Measurements from ENCODE around the gene SCAP. TPM values are rescaled to one million over a fixed set of nuclear protein-coding genes. Genes with fewer than 3 reads are reported as not detected.

The SCAP gene
- total and polyA plus RNA-seq, 2 experiments from 2014 or later: 83.2 to 94.8 TPM

DNA sequence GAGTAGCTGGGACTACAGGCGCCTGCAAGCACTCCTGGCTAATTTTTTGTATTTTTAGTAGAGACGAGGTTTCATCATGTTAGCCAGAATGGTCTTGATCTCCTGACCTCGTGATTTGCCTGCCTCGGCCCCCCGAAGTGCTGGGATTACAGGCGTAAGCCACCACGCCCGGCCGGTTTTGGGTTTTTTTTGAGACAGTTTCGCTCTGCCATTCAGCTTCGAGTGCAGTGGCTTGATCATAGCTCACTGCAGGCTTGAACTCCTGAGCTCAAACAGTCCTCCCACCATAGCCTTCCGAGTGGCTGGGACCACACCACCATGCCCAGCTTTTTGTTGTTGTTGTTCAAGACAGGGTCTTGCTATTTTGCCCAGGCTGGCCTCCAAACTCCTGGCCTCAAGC, 16.0 kb upstream of the SCAP start:
- Histone ChIP-seq H3K79me2 (no peaks in the 10 kb centered on the region), H3K4me1 (ENCODE audit: insufficient read depth) (no peaks in the 10 kb centered on the region), H3K4me3 (no peak overlapping the region), H3K36me3 (replicated peaks; ENCODE audit: insufficient read depth, low read depth) (no peaks in the 10 kb centered on the region), H3K27ac (no peak overlapping the region), H3K9me2 (replicated peaks; ENCODE audit: insufficient read depth) (no peaks in the 10 kb centered on the region), H4K20me1 (ENCODE audit: insufficient read depth, poor library complexity, severe bottlenecking) (no peaks in the 10 kb centered on the region), H3K9me3 (ENCODE audit: low read depth) (no peaks in the 10 kb centered on the region), H2AFZ (no peak overlapping the region), H3K4me2 (no peak overlapping the region), H3K27me3 (no peaks in the 10 kb centered on the region)
- DNase-seq (ENCODE audit: low spot score): no peak
- TF ChIP-seq CTCF (IDR thresholded peaks at IDR 0.05; ENCODE audit: poor library complexity) (no peak), EZH2phosphoT487 (IDR thresholded peaks at IDR 0.05; ENCODE audit: low read depth, severe bottlenecking, unreplicated experiment) (no peak), EZH2 (IDR thresholded peaks at IDR 0.05; ENCODE audit: borderline replicate concordance) (no peak)
- WGBS (ENCODE audit: low lambda C conversion rate, missing lambda C conversion rate): 89% methylated on average over 12 of the region's 12 CpGs

DNA sequence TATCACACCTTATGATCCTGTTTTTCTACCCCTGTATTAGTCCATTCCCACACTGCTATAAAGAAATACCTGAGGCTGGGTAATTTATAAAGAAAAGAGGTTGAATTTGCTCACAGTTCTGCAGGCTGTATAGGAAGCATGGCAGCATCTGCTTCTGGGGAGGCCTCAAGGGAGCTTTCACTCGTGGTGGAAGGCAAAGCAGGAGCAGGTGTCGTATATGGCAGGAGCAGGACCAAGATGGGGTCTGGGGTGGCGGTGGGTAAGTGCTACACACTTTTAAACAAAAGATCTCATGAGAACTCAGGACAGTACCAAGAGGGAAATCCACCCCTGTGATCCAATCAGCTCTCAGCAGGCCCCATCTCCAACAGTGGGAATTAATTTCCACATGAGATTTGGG, 15.4 kb upstream of the SCAP start:
- no peak overlapping the region for H3K4me3 ChIP-seq
- 93% methylated on average over 3 of the region's 3 CpGs for WGBS (ENCODE audit: low lambda C conversion rate, missing lambda C conversion rate)

DNA sequence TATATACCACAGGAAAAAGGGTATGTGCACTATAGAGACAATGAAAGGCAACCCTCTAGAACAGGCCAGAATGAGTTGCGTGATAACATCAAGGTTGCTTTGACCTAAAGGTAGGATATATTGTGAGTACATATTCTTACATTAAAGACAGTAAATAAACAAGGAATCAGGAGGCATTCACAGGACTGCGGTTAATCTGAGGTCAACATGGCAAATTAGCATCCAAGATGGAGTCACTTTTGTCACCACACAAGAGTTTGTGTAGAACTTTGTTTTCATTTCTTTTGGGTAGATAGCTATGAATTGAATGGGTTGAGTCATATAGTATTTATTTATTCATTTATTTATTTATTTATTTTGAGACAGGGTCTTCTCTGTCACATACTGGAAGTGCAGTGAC, 11.5 kb upstream of the SCAP start:
- H3K4me2 ChIP-seq: no peak overlapping the region
- WGBS (ENCODE audit: low lambda C conversion rate, missing lambda C conversion rate): 98% methylated on average over 2 of the region's 2 CpGs
- H3K9me3 ChIP-seq (ENCODE audit: low read depth): no peaks in the 10 kb centered on the region
- TF ChIP-seq EZH2phosphoT487 (IDR thresholded peaks at IDR 0.05; ENCODE audit: low read depth, severe bottlenecking, unreplicated experiment) (no peak), CTCF (IDR thresholded peaks at IDR 0.05; ENCODE audit: poor library complexity) (no peak), EZH2 (IDR thresholded peaks at IDR 0.05; ENCODE audit: borderline replicate concordance) (no peak)
- H3K79me2 ChIP-seq: no peaks in the 10 kb centered on the region
- H2AFZ ChIP-seq: no peak overlapping the region
- no peaks in the 10 kb centered on the region for H3K4me1 ChIP-seq (ENCODE audit: insufficient read depth)
- H3K27me3 ChIP-seq: no peaks in the 10 kb centered on the region
- H3K36me3 ChIP-seq (replicated peaks; ENCODE audit: insufficient read depth, low read depth): no peaks in the 10 kb centered on the region
- H4K20me1 ChIP-seq (ENCODE audit: insufficient read depth, poor library complexity, severe bottlenecking): no peaks in the 10 kb centered on the region
- no peak for DNase-seq (ENCODE audit: low spot score)
- no peak overlapping the region for H3K27ac ChIP-seq
- no peak overlapping the region for H3K4me3 ChIP-seq
- no peaks in the 10 kb centered on the region for H3K9me2 ChIP-seq (replicated peaks; ENCODE audit: insufficient read depth)

More for the DNA sequence above, 15.4 kb upstream of the SCAP start:
- no peak overlapping the region for H2AFZ ChIP-seq
- no peaks in the 10 kb centered on the region for H3K9me2 ChIP-seq (replicated peaks; ENCODE audit: insufficient read depth)
- H3K4me2 ChIP-seq: no peak overlapping the region
- no peaks in the 10 kb centered on the region for H3K79me2 ChIP-seq
- no peak for DNase-seq (ENCODE audit: low spot score)
- TF ChIP-seq CTCF (IDR thresholded peaks at IDR 0.05; ENCODE audit: poor library complexity) (no peak), EZH2phosphoT487 (IDR thresholded peaks at IDR 0.05; ENCODE audit: low read depth, severe bottlenecking, unreplicated experiment) (no peak), EZH2 (IDR thresholded peaks at IDR 0.05; ENCODE audit: borderline replicate concordance) (no peak)
- no peaks in the 10 kb centered on the region for H3K36me3 ChIP-seq (replicated peaks; ENCODE audit: insufficient read depth, low read depth)
- no peak overlapping the region for H3K27ac ChIP-seq
- no peaks in the 10 kb centered on the region for H3K4me1 ChIP-seq (ENCODE audit: insufficient read depth)
- H3K27me3 ChIP-seq: no peaks in the 10 kb centered on the region
- H3K9me3 ChIP-seq (ENCODE audit: low read depth): no peaks in the 10 kb centered on the region
- H4K20me1 ChIP-seq (ENCODE audit: insufficient read depth, poor library complexity, severe bottlenecking): no peaks in the 10 kb centered on the region

- H3K27me3 ChIP-seq: no peaks in the 10 kb centered on the region
- no peak overlapping the region for H3K4me2 ChIP-seq
- no peaks in the 10 kb centered on the region for H3K36me3 ChIP-seq (replicated peaks; ENCODE audit: insufficient read depth, low read depth)
- H3K4me3 ChIP-seq: no peak overlapping the region
- H3K27ac ChIP-seq: no peak overlapping the region
- H4K20me1 ChIP-seq (ENCODE audit: insufficient read depth, poor library complexity, severe bottlenecking): no peaks in the 10 kb centered on the region
- no peak for DNase-seq (ENCODE audit: low spot score)
- H2AFZ ChIP-seq: no peak overlapping the region
- peaks cover 4% of the 10 kb centered on the region for H3K4me1 ChIP-seq (ENCODE audit: insufficient read depth)
- H3K79me2 ChIP-seq: no peaks in the 10 kb centered on the region
- H3K9me2 ChIP-seq (replicated peaks; ENCODE audit: insufficient read depth): no peaks in the 10 kb centered on the region
- H3K9me3 ChIP-seq (ENCODE audit: low read depth): no peaks in the 10 kb centered on the region
- TF ChIP-seq EZH2phosphoT487 (IDR thresholded peaks at IDR 0.05; ENCODE audit: low read depth, severe bottlenecking, unreplicated experiment) (no peak), CTCF (IDR thresholded peaks at IDR 0.05; ENCODE audit: poor library complexity) (no peak), EZH2 (IDR thresholded peaks at IDR 0.05; ENCODE audit: borderline replicate concordance) (no peak)
- 58% methylated on average over 3 of the region's 3 CpGs for WGBS (ENCODE audit: low lambda C conversion rate, missing lambda C conversion rate)
Observed at GRCh38 chr3:47485812-47486211, 10.1 kb upstream of the SCAP start.

Data from hepatocyte (in vitro differentiated cells).